HG02763 (cell line): ENCODE results near the gene GGNBP2.
A peak's percentile ranks its signal among the peaks of the same experiment; 100 is the strongest.
"Not testable (repeated sequence)": the region's sequence is repeated elsewhere in the genome, so short reads cannot be mapped to it uniquely, and the experiment has no call there.

Source experiments
- ATAC-seq: cut with Tn5 transposase; IDR thresholded peaks from one replicate; pipeline ENCODE4 v1.9.1; 2021; ENCODE audit warnings: mild to moderate bottlenecking, moderate library complexity; ENCODE audit not compliant: unreplicated experiment

The GGNBP2 gene

DNA sequence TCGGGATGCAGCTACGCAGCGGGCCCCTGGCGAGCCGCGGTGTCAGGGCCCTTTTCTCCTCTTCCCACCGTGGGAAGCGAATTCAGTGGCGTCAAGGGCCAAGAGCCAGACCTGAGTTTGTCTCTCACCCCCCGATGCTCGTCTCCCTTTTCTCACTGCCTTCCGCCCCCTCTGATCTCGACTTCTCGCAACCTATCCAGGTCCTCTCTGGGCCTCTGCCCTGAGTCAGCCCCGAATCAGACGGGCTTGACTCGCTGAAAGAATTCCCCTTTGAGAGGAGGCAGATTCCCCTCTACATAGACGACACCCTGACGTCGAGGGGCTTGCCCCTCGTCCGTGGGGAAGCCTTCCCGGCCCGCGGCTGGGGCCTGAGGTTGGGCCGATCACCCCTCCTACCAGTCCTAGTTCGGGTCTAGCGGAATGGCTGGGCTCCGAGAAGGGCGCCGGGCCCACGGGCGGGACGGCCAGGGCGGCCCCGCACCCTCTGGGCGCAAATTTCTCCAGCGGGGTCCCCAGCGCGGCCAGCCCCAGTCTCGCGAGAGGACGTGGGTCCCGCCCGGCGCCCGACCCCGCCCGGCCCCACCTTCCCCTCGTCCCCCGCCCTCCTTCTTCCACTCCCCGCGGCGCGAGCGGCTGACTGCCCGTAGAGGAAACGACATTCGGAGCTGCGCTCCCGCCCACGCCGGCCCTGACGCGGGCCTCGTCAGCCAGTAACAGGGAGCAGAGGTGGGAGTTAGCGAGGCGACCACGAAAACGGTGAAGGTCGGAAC, at the start of gene GGNBP2:
GGNBP2 (plus strand) TSS at position 613 of the 770 bp plus-strand sequence. CDS start 806 bp downstream, outside the sequence.
- peak; percentile 50 for ATAC-seq

DNA sequence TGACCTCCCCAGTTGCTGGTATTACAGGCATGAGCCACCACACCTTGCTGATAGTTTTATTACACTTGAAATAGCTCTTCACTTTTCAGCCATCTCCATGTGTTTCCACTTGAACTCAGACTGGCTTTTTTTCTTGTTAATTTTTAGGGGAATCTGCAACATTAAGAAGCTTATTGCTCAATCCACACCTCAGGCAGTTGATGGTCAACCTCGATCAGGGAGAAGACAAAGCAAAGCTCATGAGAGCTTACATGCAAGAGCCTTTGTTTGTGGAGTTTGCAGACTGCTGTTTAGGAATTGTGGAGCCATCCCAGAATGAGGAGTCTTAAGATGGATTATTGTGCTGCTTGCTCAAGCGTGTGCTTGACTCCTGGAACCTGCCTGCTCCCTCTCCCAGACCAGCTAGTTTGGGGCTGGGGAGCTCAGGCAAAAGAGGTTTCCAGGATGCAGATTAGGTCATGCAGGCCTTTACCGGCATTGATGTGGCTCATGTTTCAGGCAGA, 49.6 kb upstream of the GGNBP2 start:
- ATAC-seq: no peak

GRCh38 chr17:36496018-36496789, 48.5 kb upstream of the GGNBP2 start:
- ATAC-seq: no peak

DNA sequence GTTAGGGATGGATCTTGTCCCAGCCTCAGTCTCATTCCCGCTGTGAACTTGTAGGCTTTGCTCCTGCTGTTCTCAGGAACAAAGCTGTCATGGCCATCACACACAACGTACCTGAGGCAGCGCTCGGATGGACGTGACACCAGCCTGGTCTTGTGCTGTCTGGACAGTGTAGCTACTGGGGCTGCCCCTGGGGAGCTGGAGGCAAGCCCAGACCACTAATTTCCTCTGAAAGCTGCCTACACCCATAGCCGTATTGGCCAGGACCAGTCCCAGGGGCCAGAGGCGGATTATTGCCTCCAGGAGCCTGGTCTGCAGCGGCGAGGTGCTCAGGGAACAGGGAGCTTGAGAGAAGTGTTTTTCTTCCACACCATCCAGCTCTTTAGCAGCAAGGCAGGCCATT, 46.6 kb upstream of the GGNBP2 start:
- ATAC-seq: no peak

GRCh38 chr17:36498560-36499300, 46.0 kb upstream of the GGNBP2 start:
- ATAC-seq: no peak

DNA sequence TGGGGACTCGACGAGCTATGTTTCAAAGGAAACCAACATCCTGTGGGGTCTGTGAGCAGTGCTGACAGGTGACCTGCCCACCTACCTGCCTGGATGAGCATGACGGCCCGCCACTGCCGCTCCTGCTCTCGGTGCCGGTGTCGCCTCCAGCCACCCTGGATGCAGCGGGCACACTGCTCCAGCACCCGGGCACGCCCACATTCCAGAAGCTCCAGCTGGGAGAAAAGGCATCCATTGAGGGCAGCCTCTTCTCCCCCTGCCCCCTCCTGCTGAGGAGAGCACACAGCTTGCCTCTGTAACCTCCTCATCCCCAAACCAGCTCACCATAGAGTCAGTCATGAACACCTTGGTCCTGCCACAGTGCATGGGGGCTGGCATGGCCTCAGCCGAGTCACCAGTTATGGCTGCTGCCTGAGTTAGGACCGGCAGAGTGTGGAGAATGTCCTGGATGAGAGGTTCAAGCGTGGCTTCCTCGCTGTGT, 43.9 kb upstream of the GGNBP2 start:
- ATAC-seq: no peak

DNA sequence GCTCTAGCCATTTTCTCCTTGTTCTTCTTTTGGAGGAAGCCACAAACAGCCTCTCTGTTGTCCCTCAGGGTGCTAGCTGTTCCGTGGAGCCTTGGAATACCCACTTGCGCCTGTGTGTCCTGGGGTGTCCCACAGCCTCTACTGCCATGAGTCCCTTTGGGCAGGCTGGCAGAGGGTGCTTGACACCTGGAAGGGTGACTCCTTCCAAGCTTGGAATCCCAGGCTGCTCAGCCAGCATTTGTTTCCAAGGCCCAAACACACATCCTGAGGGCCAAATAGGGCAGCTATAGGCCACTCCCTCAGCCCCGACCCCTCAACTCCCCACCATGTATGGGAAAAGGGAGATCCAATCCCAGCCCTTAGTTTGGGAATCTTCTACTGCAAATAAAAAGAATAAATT, 43.4 kb upstream of the GGNBP2 start:
- ATAC-seq: no peak

GRCh38 chr17:36501963-36502362, 42.8 kb upstream of the GGNBP2 start:
- ATAC-seq: no peak

DNA sequence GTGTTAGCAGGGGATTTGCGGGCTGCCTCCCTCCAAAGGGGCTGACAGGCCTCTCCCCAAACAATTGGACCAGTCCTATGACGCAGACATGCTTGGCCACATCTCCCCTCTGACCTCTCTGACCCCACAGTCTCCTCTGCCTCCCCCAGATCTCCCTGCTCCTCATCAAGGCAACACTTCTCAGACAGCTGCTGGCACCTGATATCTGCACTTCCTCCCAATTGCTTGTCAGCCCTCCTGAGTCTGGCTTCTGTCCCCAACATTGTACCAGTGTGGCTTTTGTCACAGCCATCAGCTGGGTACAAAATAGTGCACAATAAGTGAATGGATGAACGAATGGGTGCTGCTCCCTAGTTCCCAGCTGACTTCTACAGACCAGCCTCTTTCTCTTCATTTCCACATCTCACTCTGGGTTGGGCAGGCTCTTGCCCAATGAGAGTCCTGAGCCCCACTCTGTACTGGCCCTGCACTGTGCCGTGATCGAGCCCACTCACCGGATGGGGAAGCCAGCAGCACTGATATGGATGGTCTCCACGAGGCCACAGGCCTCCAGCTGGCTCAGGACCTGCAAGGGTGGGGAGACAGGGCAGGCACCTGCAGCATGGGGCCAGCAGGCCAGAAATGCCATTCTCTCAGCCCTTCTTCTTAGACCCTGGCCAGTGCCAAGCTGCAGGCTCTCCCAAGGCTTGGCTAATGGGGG, 41.1 kb upstream of the GGNBP2 start:
- no peak for ATAC-seq

GRCh38 chr17:36504156-36504545, 40.6 kb upstream of the GGNBP2 start:
- no peak for ATAC-seq

- ATAC-seq: no peak
Measured at GRCh38 chr17:36505171-36505570, 39.5 kb upstream of the GGNBP2 start.

GRCh38 chr17:36506249-36506826, 38.4 kb upstream of the GGNBP2 start:
- ATAC-seq: no peak

DNA sequence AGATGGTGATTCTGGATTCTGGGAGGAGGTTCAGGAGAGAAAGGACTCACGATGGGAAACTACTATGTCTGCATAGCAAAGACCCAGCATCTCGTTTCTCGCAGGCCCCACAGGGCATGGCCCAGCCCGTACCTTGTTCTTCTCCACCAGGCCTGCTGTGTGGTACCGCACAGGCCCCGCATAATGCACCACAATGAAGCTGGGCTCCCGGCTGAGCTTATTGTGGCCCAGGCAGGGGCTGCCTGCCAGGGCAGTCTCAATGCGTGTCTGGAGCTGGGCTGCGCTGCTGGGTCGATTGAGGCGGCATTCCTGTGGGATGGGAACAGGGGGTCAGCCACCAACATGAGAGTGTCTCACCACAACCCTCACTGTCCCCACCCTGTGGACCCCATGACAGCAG, 37.9 kb upstream of the GGNBP2 start:
- ATAC-seq: no peak

DNA sequence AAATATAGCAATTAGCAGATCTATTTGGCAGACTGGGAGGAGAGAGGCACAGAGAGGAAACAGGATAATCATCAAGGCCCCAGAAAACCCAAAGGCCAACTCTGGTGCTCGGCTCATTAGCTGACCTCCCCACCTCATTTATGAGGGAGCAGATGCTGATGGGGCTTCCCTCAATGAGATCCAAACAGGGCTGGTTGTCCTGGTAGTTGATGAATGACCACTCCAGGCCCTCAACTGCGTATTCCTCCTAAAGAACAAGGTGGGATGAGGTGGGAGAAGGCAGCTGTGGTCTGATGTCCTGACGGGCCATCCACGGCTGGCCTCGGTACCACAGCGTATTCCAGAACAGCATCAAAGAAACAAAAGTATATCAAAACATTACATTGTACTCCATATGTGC, 37.5 kb upstream of the GGNBP2 start:
- no peak for ATAC-seq

DNA sequence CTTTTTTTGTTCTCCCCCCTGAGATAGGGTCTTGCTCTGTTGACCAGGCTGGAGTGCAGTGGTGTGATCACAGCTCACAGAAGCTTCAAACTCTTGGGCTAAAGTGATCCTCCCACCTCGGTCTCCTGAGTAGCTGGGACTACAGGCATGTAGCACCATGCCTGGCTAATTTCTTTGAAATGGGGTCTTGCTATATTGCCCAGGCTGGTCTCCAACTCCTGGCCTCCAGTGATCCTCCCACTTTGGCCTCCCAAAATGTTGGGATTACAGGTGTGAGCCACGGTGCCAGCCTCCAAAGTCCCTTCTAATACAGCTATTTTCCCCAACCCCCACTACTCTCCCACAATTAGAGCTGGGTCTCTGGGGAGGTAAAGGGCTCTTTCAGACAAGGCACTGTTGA, 36.3 kb upstream of the GGNBP2 start:
- ATAC-seq: not testable (repeated sequence)

DNA sequence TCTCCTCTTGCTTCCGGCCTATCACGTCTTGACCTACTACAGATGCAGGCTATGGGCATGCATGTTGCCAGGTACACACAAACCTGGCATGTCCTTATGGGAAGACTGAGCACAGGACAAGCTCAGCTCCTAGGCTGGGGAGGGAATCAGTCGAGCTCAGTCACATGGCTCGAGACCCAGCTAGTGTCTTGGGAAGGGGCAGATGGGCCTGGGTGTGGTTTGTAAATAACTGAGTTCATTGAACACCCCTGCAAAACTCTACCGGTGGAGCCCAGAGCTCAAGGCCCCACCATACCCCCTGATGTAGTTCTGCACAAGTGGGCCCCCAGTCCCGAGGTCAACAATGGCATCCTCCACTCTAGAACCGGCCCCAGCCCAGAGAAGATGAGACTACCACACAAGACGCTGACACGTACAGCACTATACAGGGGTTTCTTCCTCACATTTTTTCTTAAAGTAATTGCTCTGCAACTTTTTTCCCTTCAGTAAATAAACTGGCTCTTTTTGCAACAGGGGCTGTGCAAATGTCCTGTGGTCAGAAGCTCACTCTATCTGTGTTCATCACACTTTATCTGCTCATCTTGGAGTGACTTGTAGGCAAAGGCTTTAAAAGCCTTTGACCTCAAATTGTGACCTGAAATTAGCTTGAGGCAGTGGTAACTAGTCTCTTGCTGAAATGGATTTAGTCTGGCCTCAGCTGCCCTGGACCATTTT, 35.3 kb upstream of the GGNBP2 start:
- no peak for ATAC-seq

DNA sequence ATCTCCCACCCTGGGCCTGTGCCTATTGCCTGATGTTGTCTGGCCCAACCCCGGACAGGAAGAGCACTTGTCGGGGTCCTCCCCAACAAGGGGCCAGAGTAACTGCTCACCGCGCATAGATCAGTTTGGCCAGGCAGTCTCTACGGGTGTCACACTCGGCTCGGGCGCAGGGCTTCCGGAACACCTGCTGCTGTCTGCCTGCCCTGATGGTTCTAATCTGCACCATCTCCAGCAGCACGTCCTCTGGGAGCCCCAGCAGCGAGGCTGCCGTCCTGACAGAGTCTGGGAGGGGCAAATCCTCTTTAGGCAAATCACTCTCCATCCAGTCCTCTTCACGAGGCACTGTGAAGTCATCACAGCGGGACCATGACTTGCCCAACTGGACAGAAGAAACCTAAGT, 34.1 kb upstream of the GGNBP2 start:
- ATAC-seq: no peak

DNA sequence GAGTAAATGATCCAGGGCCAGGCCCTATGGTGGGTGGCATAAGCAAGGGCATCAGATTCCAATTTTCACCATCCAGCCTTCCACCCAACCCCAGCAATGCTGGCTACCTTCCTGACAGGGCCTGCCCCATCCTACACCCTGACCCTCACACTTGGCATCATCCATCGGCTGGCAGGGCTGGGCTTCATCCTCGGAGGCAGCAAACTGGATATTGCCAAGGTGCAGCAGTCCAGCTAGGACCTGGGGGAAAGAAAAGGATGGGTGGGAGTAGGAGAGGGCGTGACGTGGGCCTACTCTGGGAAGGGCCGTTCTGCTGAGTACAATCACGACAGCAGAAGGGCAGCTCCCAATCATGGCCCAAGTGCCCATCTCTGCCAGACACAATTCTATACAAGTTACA, 33.5 kb upstream of the GGNBP2 start:
- no peak for ATAC-seq

DNA sequence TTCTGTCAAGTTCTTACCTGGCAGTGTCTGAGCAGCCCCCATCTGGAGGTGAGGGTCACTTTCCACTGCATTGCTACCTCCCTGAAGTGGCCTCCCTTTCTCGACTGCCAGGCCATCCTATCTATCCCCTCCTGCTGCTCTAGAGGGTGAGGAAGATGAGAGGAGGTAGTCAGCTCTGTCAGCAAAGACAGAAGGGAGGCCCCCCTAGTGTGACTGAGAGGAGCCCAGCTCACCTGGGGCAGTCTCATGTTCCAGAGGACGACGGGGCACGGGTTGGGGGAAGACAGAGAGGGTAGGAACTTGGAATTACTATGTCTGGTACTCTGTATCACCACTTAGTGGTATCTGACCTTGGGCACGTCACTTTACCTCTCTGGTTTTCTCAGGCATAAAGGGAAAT, 32.1 kb upstream of the GGNBP2 start:
- no peak for ATAC-seq

- no peak for ATAC-seq
Measured at GRCh38 chr17:36514856-36515255, 29.9 kb upstream of the GGNBP2 start.
